OCI-M2 (cell line): ENCODE data around the gene TST.
"Not testable (repeated sequence)": the region's sequence is repeated elsewhere in the genome, so short reads cannot be mapped to it uniquely, and the experiment has no call there.

Source experiments
- DNase-seq: peaks from one replicate; lab custom pipeline; 2025; ENCODE audit not compliant: unreplicated experiment; lab: John Stamatoyannopoulos, UW

The TST gene

GRCh38 chr22:37016134-37016910, 2.9 kb downstream of the TST start:
- no peak for DNase-seq

DNA sequence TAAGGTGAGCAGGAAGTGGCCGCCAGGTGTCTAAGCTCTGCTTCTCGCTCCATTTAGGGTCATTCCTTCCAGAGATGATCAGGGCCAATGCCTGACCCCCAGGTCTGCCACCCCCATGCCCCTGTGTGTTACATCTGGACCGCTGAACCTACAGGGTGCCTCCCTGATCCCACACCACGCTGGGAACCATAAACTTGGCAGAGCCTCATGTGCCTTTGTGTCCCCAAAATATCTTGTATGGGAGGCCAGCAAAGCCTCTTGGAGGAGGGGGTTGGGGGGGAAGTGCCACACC, 3.7 kb downstream of the TST start:
- no peak for DNase-seq

DNA sequence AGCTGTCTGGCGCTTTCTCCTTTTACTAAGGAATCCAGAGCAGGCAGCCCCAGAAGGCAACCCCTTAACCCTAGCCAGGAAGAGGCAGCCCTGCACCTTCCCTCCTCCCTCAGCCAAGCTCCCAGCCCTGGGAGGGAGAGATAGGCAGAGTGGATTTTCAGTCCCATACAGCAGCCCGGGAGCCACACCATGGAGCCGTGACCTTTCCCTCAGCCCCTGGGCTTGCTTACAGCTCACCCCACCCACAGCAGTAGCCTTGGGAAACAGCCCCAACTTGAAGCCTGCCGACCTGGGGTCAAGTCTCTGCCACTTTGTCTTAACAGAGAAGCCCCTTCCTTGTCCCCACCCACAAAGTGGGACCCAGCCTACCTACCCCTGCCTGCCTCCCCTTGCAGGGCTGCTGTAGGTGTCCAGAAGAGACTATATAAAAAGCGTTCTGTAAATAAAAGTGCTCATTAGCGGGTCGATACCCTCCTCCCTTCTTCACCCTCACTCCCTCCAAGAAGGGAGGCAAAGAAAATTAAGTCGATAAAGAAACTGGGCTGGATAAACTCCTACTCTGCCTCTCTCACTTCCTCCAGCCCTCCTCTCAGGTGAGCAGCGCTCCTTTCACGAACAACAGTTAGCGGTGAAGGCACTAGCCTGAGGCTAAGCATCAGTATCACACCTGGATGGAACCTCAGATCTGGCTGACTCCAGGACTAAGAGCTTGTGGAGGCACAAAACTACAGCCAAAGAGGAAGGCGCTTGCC, 4.2 kb downstream of the TST start:
- no peak for DNase-seq

DNA sequence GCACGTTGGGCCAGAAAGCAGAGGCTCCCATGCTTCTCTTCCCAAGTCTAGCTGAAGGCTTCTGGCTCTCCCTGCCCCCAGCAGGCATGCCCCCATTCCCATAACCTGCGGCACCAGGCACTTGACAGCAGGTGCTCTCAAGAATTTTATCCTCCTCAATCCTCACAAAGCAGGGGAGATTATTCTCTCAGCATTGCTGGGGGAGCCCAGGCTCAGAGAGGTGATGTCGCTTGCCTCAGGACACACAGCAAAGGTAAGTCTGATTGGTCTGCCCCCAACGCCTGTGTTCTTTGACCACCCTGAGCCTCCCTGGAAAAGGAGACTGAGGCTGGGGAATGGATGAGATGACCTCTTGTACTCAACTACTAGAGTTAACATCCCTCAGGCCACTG, 4.8 kb downstream of the TST start:
- no peak for DNase-seq

DNA sequence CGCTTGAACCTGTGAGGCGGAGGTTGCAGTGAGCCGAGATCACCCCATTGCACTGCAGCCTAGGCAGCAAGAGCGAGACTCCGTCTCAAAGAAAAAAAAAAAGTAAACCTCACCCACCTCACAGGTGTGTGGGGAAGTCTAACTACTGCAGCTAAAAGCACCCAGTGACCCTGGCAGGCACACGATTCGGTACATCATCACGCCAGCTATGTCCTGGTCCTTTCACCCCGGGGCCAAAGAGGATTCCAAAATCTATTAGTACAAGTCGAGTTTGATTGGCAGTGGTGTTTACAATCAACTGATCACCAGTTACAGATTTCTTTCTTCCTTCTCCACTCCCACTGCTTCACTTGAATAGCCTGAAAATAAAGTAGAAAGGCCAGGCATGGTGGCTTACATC, 6.3 kb downstream of the TST start:
- DNase-seq = no peak

DNA sequence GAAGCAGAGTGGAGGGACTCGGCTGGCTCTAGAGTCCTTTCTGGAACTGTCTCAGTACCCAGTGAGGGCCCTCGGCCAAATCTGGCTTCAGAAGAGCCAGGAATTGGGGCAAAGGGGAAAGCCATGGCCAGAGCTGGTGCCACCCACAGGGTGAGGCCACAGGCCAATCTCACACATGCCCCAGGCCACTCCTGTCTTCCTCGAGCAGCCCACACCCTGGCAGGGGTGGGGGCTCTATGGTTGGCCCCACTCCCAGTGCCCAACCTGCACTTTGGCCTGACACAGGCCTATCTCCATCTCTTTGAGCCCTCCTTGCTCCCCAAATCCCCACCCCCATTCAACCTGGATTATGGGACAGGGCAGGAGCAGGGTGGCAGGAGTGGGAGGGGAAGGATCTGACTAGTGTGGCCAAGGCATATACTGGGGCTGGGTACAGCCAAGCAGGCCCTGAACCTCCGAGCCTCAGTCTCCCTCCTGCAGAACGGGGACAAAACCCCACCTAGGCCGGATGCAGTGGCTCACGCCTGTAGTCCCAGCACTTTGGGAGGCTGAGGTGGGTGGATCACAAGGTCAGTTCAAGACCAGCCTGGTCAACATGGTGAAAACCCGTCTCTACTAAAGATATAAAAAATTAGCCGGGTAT, 6.9 kb downstream of the TST start:
- DNase-seq = no peak

DNA sequence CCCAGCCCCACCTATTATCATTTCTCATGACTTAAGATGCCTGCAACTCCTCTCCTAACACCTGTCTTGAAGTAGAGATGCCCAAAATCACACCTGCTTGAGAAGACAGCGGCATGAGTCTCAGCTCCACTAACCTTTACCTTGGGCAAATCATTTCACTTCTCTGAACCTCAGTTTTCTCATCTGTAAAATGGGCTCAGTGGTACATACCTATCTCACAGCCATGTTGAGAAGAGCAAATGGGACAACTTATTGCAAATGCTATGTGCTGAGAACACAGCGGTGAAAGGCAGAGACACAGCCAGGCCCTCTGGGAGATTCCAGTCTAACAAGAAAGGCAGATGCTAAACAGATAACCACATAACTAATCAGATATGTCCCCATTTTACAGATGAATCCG, 7.8 kb downstream of the TST start:
- DNase-seq = no peak

GRCh38 chr22:37010976-37011375, 8.3 kb downstream of the TST start:
- no peak for DNase-seq

GRCh38 chr22:37010174-37010573, 9.1 kb downstream of the TST start:
- DNase-seq = no peak

DNA sequence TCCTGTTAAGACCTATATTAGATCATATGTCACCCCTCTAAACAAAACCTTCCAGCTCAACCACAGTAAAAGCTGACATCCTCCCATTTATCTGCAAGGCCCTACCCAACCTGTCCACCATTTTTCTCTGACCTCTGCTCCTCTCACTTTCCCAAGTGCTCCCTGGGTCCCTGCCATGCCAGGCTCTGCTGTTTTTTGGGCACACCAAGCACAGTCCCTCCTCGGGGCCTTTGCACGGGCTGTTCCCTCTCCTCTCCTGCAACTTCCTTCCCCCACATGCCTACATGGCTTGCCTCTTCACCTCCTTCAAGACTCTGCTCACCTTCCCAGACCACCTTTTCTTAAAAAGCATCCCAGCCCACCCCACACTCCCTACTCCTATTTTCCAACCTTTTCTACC, 9.8 kb downstream of the TST start:
- no peak for DNase-seq

DNA sequence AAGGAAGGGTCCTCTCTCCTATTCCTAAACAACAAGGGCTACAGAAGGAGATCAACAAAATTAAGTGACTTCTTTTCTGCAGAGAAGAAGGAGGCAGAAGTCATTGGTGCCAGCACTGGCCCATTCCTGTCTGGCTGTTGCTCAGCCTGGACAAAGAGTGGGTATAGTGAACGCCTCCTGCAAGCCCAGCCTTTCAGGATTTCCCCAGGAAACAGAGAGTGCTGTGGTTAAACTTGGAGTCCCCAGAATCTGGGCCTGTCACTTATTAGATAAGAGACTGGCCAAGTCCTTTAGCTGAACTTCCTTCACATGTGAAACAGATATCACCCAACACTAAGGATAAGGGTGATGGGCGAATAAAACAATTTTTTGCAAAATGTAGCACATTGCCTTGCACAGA, 10.9 kb downstream of the TST start:
- no peak for DNase-seq

DNA sequence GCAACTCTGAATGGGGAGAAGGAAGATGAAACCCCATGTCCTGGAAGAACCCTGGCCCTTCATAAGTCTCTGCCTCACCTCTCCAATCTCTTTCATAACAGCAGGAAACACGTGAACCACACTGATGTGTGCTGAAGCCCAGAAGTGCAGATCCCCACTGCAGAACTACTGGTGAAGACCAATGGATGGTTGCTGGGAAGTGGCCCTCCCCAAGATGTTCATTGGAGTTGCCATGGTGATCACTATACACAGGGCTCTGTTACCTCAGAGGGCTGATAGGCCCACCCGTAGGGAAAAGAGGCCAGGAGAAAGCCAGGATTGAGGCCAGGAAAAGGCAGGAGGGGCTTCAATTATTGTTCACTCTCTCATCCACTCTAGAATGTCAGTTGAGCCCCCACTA, 11.6 kb downstream of the TST start:
- no peak for DNase-seq

GRCh38 chr22:37002633-37003032, 16.6 kb downstream of the TST start:
- no peak for DNase-seq

- no peak for DNase-seq
Measured at GRCh38 chr22:37001826-37002225, 17.4 kb downstream of the TST start.

- DNase-seq = no peak
Measured at GRCh38 chr22:37000676-37001534, 18.3 kb downstream of the TST start.

DNA sequence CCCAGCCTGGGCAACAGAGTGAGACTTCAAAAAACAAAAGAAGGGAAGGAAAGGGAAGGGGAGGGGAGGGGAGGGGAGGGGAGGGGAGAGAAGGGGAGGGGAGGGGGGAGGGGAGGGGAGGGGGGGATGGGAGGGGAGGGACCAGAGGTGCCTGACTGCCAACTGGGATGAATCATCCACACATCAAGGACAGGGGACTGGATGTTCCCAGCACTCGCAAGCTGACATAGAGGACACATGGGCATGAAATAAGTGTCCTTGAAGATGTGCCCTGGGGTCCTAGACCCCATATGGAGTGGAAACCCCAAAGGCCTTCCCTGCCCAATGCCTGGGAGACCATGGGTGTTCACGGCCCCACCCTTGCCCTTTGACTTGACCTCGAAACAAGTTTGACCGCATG, 19.8 kb downstream of the TST start:
- DNase-seq = no peak

- no peak for DNase-seq
Measured at GRCh38 chr22:36998620-36999351, 20.5 kb downstream of the TST start.

GRCh38 chr22:36997746-36998145, 21.5 kb downstream of the TST start:
- no peak for DNase-seq

GRCh38 chr22:36991206-36991605, 28.0 kb downstream of the TST start:
- no peak for DNase-seq

DNA sequence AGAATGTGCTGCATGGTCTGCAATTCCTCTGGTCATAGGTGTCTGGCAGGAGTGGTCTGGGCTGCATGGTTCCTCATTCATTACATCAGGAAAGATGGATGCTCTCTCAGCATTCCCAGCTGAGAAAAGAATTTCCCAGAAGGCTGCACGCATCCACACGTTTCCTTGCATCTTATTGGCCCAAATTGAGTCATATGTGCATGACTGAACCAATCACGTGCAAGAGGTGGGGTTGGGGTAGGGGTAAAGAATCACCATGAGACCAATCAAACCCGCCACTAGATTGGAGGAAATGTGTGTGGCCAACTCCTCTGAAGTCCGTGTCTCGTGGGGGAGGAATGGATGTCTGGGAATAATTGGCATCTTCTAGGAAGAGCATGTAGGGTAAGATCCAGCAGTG, 28.8 kb downstream of the TST start:
- DNase-seq = no peak

- not testable (repeated sequence) for DNase-seq
Measured at GRCh38 chr22:36989012-36989411, 30.2 kb downstream of the TST start.
